ENCODE data around the gene IL3RA.

DNA sequence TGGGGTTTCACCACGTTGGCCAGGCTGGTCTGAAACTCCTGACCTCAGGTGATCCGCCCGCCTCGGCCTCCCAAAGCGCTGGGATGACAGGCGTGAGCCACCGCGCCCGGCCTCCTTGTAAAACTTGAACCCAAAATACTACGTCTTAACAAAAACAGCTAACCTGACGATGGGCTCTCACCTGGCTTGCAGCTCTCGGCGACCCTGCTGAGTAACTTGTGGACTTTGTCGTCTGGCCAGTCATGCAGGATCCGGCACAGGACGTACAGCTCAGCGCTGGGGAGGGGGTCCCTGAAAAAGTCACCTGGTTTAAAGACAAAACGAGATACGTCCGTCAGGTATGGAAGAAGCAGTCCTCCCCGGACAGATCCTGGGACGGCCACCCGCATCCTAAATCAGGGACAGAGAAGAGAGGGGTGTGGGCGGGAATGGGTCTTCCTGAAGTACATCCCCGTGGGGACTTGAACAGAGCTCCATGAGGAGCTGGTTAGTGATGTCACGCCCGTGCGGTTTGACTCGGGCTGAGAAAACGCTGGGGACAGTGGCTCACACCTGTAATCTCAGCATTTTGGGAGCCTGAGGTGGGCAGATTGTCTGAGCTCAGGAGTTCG, 76.1 kb downstream of the IL3RA start:
- TF ChIP-seq POLR2A (IDR thresholded peaks at IDR 0.05) (no peak), EP300 (IDR thresholded peaks at IDR 0.05) (no peak), POLR2AphosphoS5 (IDR thresholded peaks at IDR 0.05) (no peak)
- TF ChIP-seq, protein P1, sequence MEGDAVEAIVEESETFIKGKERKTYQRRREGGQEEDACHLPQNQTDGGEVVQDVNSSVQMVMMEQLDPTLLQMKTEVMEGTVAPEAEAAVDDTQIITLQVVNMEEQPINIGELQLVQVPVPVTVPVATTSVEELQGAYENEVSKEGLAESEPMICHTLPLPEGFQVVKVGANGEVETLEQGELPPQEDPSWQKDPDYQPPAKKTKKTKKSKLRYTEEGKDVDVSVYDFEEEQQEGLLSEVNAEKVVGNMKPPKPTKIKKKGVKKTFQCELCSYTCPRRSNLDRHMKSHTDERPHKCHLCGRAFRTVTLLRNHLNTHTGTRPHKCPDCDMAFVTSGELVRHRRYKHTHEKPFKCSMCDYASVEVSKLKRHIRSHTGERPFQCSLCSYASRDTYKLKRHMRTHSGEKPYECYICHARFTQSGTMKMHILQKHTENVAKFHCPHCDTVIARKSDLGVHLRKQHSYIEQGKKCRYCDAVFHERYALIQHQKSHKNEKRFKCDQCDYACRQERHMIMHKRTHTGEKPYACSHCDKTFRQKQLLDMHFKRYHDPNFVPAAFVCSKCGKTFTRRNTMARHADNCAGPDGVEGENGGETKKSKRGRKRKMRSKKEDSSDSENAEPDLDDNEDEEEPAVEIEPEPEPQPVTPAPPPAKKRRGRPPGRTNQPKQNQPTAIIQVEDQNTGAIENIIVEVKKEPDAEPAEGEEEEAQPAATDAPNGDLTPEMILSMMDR (IDR thresholded peaks at IDR 0.05), result no peak
